ENCODE results near the gene VKORC1. TPM values are rescaled to one million over a fixed set of nuclear protein-coding genes. Genes with fewer than 3 reads are reported as not detected.

VKORC1 gene
- total RNA-seq, 1 donor from 2014 or later, result 22.3 TPM

GRCh38 chr16:31081428-31082351 lies 12.9 kb downstream of the VKORC1 start:
- ATAC-seq, result no peak

- no peak for ATAC-seq
Observed at GRCh38 chr16:31080756-31081419, 13.7 kb downstream of the VKORC1 start.

GRCh38 chr16:31080035-31080629 lies 14.5 kb downstream of the VKORC1 start:
- no peak for ATAC-seq

- ATAC-seq, result no peak
Observed at GRCh38 chr16:31079342-31079944, 15.2 kb downstream of the VKORC1 start.

GRCh38 chr16:31078597-31079341 lies 15.8 kb downstream of the VKORC1 start:
- no peak for ATAC-seq

GRCh38 chr16:31077592-31078396 lies 16.8 kb downstream of the VKORC1 start:
- ATAC-seq, result no peak

GRCh38 chr16:31077024-31077423 lies 17.6 kb downstream of the VKORC1 start:
- ATAC-seq, result no peak

- ATAC-seq, result no peak
Observed at GRCh38 chr16:31076319-31076718, 18.3 kb downstream of the VKORC1 start.

GRCh38 chr16:31074814-31075183 lies 19.8 kb downstream of the VKORC1 start:
- no peak for ATAC-seq

- peak; percentile 92 for ATAC-seq
Observed at GRCh38 chr16:31073970-31074813, 20.4 kb downstream of the VKORC1 start, which contains the start of the genes ZNF646 and ZNF668. TSS of gene ZNF646 (plus strand) at chr16:31074422. CDS start at chr16:31076325, 1,903 bp downstream. TSS of gene ZNF668 (minus strand) at chr16:31074240. CDS start at chr16:31064459, 9,781 bp downstream.

GRCh38 chr16:31073142-31073969 lies 21.2 kb downstream of the VKORC1 start:
- ATAC-seq, result peak; percentile 79

GRCh38 chr16:31072540-31073141 lies 22.0 kb downstream of the VKORC1 start:
- no peak for ATAC-seq

- ATAC-seq, result peak; percentile 39
Observed at GRCh38 chr16:31071861-31072260, 22.7 kb downstream of the VKORC1 start.

- ATAC-seq, result no peak
Observed at GRCh38 chr16:31067342-31067741, 27.3 kb downstream of the VKORC1 start.

GRCh38 chr16:31064882-31065461 lies 29.6 kb downstream of the VKORC1 start:
- peak; percentile 27 for ATAC-seq

- peak; percentile 30 for ATAC-seq
Observed at GRCh38 chr16:31063843-31064611, 30.6 kb downstream of the VKORC1 start.

- no peak for ATAC-seq
Observed at GRCh38 chr16:31063495-31063842, 31.1 kb downstream of the VKORC1 start.

Measured in esophagus mucosa (tissue), 1 donor.